ENCODE results near the gene MED10.

MED10 gene

GRCh38 chr5:6398570-6399230 lies 20.4 kb upstream of the MED10 start:
- DNase-seq: no peak

GRCh38 chr5:6397536-6398269 lies 19.4 kb upstream of the MED10 start:
- DNase-seq: no peak

GRCh38 chr5:6396836-6397535 lies 18.6 kb upstream of the MED10 start:
- DNase-seq: no peak

- no peak for DNase-seq
Observed at GRCh38 chr5:6396043-6396442, 17.7 kb upstream of the MED10 start.

- no peak for DNase-seq
Observed at GRCh38 chr5:6395621-6396020, 17.3 kb upstream of the MED10 start.

GRCh38 chr5:6395102-6395445 lies 16.7 kb upstream of the MED10 start:
- DNase-seq: no peak

- DNase-seq: no peak
Observed at GRCh38 chr5:6394429-6395101, 16.2 kb upstream of the MED10 start.

- DNase-seq: no peak
Observed at GRCh38 chr5:6393596-6394194, 15.3 kb upstream of the MED10 start.

GRCh38 chr5:6392561-6392960 lies 14.2 kb upstream of the MED10 start:
- no peak for DNase-seq

- DNase-seq: no peak
Observed at GRCh38 chr5:6391151-6391550, 12.8 kb upstream of the MED10 start.

- DNase-seq: no peak
Observed at GRCh38 chr5:6389946-6390530, 11.7 kb upstream of the MED10 start.

- no peak for DNase-seq
Observed at GRCh38 chr5:6389397-6389796, 11.1 kb upstream of the MED10 start.

GRCh38 chr5:6387970-6388369 lies 9.6 kb upstream of the MED10 start:
- DNase-seq: no peak

- no peak for DNase-seq
Observed at GRCh38 chr5:6386271-6386670, 7.9 kb upstream of the MED10 start.

GRCh38 chr5:6384856-6385255 lies 6.5 kb upstream of the MED10 start:
- DNase-seq: no peak

- no peak for DNase-seq
Observed at GRCh38 chr5:6383376-6383775, 5.0 kb upstream of the MED10 start.

- DNase-seq: no peak
Observed at GRCh38 chr5:6379246-6379645, 899 bp upstream of the MED10 start.

GRCh38 chr5:6378766-6379103 lies 388 bp upstream of the MED10 start:
- DNase-seq: no peak

- DNase-seq: no peak
Observed at GRCh38 chr5:6377582-6377904, 804 bp downstream of the MED10 start.

- no peak for DNase-seq
Observed at GRCh38 chr5:6376974-6377520, 1.3 kb downstream of the MED10 start.

- no peak for DNase-seq
Observed at GRCh38 chr5:6373081-6373846, 5.1 kb downstream of the MED10 start.
